Activated naive CD4-positive, alpha-beta T cell treated with anti-CD3 and anti-CD28 coated beads for 36 hours (primary cell): ENCODE results near the gene MEP1A. TPM values are rescaled to one million over a fixed set of nuclear protein-coding genes. Genes with fewer than 3 reads are reported as not detected.

Experiments
- CTCF ChIA-PET: fragments of 350-600 bp; sonication (Branson Sonifier 250); formaldehyde crosslinking; loops from one replicate; lab custom pipeline; 2021; ENCODE audit warnings: antibody characterized with exemption; lab: Charles Lee
- DNase-seq: peaks from one replicate; pipeline ENCODE4 v3.0.0-alpha.2; 2020
- H3K27ac Mint-ChIP-seq: one replicate; pipeline ENCODE4 v1.8.0; 2021; ENCODE audit warnings: mild to moderate bottlenecking, mixed read lengths
- H3K27me3 Mint-ChIP-seq: one replicate; pipeline ENCODE4 v1.8.0; 2021; ENCODE audit warnings: low read depth, mixed read lengths
- H3K36me3 Mint-ChIP-seq: one replicate; pipeline ENCODE4 v1.8.0; 2021; ENCODE audit warnings: low read depth, mixed read lengths
- H3K4me1 Mint-ChIP-seq: one replicate; pipeline ENCODE4 v1.8.0; 2021; ENCODE audit warnings: low read depth, mixed read lengths
- H3K4me3 Mint-ChIP-seq: one replicate; pipeline ENCODE4 v1.8.0; 2021; ENCODE audit warnings: mild to moderate bottlenecking, moderate library complexity, mixed read lengths
- H3K9me3 Mint-ChIP-seq: one replicate; pipeline ENCODE4 v1.8.0; 2021; ENCODE audit warnings: mixed read lengths
- intact Hi-C: fragments of 100-400 bp; cut with micrococcal nuclease; formaldehyde crosslinking; loops from one replicate; pipeline ENCODE4 v1.15.1; 2023
- total RNA-seq, 2 experiments: library from RNA; stranded (reverse); gene quantifications; one replicate each; pipeline ENCODE4 v1.2.3, GENCODE V29; 2021

Gene MEP1A
- total RNA-seq, 2 experiments from 2014 or later: not detected

DNA sequence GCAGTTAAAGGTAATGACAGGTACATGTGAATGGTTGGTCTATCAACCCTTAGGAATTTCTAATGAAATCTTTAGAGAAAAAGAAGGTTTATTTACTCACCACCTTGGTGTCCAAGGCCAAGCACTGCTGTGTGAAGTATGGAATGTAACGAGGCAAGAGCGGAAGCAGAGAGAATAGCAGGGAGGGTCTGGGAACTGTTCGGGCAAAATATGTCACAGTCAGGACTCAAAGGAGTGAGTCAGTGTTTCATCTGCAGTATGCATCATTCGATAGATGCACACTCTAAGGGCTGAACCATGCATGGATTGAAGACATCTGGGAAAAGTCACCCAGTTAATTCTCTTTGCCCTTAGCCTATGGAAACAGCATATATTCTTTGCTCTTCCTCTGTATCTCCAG is 95.4 kb downstream of the MEP1A start:
- H3K27ac Mint-ChIP-seq: no peak overlapping the region

More for the DNA sequence above, 95.4 kb downstream of the MEP1A start:
- DNase-seq: no peak
- H3K4me1 Mint-ChIP-seq: no peaks in the 10 kb centered on the region
- intact Hi-C loops: no loop called here
- H3K4me3 Mint-ChIP-seq: no peak overlapping the region
- H3K36me3 Mint-ChIP-seq: no peaks in the 10 kb centered on the region
- CTCF ChIA-PET: interaction anchor here (0.7 kb wide), 1 partner anchor 514 kb away, joined by 3 read pairs; no protein-coding TSS in a partner anchor
- H3K27me3 Mint-ChIP-seq: peaks cover 7% of the 10 kb centered on the region
- no peaks in the 10 kb centered on the region for H3K9me3 Mint-ChIP-seq

Other genes starting within 250 kb of the MEP1A start
- gene CYP39A1, start 140.6 kb upstream of the MEP1A start, total RNA-seq: not detected
- gene SLC25A27, start 140.4 kb upstream of the MEP1A start, total RNA-seq: 1 to 10 TPM; 1.6 to 2.0 TPM
- gene TDRD6, start 105.5 kb upstream of the MEP1A start, total RNA-seq: not detected
- not detected for gene PLA2G7, start 58.0 kb upstream of the MEP1A start, total RNA-seq
- not detected for gene ANKRD66, start 46.5 kb upstream of the MEP1A start, total RNA-seq
- not detected for gene ADGRF5, start 128.5 kb downstream of the MEP1A start, total RNA-seq
- gene ADGRF1, start 248.9 kb downstream of the MEP1A start, total RNA-seq: not detected